OCI-LY7 (cell line): ENCODE data around the gene MERTK. TPM values are rescaled to one million over a fixed set of nuclear protein-coding genes. Genes with fewer than 3 reads are reported as not detected.

ENCODE experiments used
- BruUV-seq: library from RNA; stranded (reverse); fragments of 400-500 nt; replicated peaks from 2 replicates; lab custom pipeline; 2021; lab: Mats Ljungman, UMichigan
- CTCF ChIA-PET: fragments of 300-600 bp; sonication (Branson Sonifier 250); formaldehyde crosslinking; loops from one replicate; lab custom pipeline; 2022; ENCODE audit warnings: antibody characterized with exemption; ENCODE audit not compliant: unreplicated experiment; lab: Charles Lee
- POLR2A ChIA-PET: fragments of 300-600 bp; sonication (Branson Sonifier 250); formaldehyde crosslinking; loops from one replicate; lab custom pipeline; 2022; ENCODE audit warnings: antibody characterized with exemption; lab: Charles Lee
- DNase-seq: peaks from one replicate; pipeline ENCODE4 v3.0.0-alpha.2; 2015; ENCODE audit warnings: low spot score
- H2AFZ ChIP-seq: fragments of 200-600 bp; sonication (generic), shearing (Covaris generic); 2 replicates; pipeline ENCODE4 v1.6.1; 2014; ENCODE audit warnings: mild to moderate bottlenecking, antibody characterized with exemption, low read length, moderate library complexity
- H3K27ac ChIP-seq: fragments of 200-600 bp; sonication (generic); 2 replicates; pipeline ENCODE4 v1.5.1; 2014; ENCODE audit warnings: mixed run types, low read depth, mild to moderate bottlenecking, moderate library complexity, low read length, inconsistent platforms; ENCODE audit not compliant: poor library complexity, severe bottlenecking
- H3K36me3 ChIP-seq: fragments of 200-600 bp; sonication (generic); 2 replicates; pipeline ENCODE4 v1.6.1; 2014; ENCODE audit warnings: mild to moderate bottlenecking, antibody characterized with exemption, low read length, moderate library complexity, mixed read lengths; ENCODE audit not compliant: insufficient read depth
- H3K4me1 ChIP-seq: fragments of 200-600 bp; sonication (generic); 2 replicates; pipeline ENCODE4 v1.5.1; 2014; ENCODE audit warnings: mild to moderate bottlenecking, low read length; ENCODE audit not compliant: insufficient read depth, poor library complexity, severe bottlenecking
- H3K4me2 ChIP-seq: fragments of 200-600 bp; sonication (generic); 2 replicates; pipeline ENCODE4 v1.6.1; 2014; ENCODE audit warnings: mild to moderate bottlenecking, low read length
- H3K4me3 ChIP-seq: fragments of 200-600 bp; sonication (generic); 2 replicates; pipeline ENCODE4 v1.5.1; 2014; ENCODE audit warnings: mild to moderate bottlenecking, low read depth, low read length; ENCODE audit not compliant: poor library complexity, severe bottlenecking
- H3K79me2 ChIP-seq: fragments of 200-600 bp; sonication (generic); 2 replicates; pipeline ENCODE4 v1.6.1; 2016; ENCODE audit warnings: low read depth, mild to moderate bottlenecking, low read length, moderate library complexity, mixed read lengths; ENCODE audit not compliant: insufficient read depth
- H3K9me2 ChIP-seq: fragments of 200-600 bp; sonication (generic); 2 replicates; pipeline ENCODE4 v1.6.1; 2016; ENCODE audit warnings: mild to moderate bottlenecking, low read length, mixed read lengths; ENCODE audit not compliant: insufficient read depth
- H3K9me3 ChIP-seq: fragments of 200-600 bp; sonication (generic); 2 replicates; pipeline ENCODE4 v1.6.1; 2014; ENCODE audit warnings: mild to moderate bottlenecking, mixed run types, low read length, mixed read lengths
- H4K20me1 ChIP-seq: fragments of 200-600 bp; sonication (generic); 2 replicates; pipeline ENCODE4 v1.6.1; 2014; ENCODE audit warnings: mild to moderate bottlenecking, antibody characterized with exemption, low read length, moderate library complexity, mixed read lengths; ENCODE audit not compliant: insufficient read depth
- EZH2phosphoT487 ChIP-seq: fragments of 200-600 bp; sonication (generic); IDR thresholded peaks from 2 replicates; pipeline ENCODE4 v1.6.1; 2018; ENCODE audit warnings: low read depth, borderline replicate concordance, mild to moderate bottlenecking, mixed run types, antibody characterized with exemption, low read length, moderate library complexity, mixed read lengths
- intact Hi-C: fragments of 100-400 bp; cut with micrococcal nuclease; formaldehyde crosslinking; loops from one replicate; pipeline ENCODE4 v1.10.0; 2022; ENCODE audit not compliant: unreplicated experiment
- small RNA-seq: library from RNA; depleted of rRNA; stranded (forward); fragments of <200 nt; gene quantifications from one replicate; pipeline ENCODE3, GENCODE V24; 2014
- total RNA-seq, 2 experiments: library from RNA; depleted of rRNA in 1 of 2; stranded (reverse); fragments of >200 nt in 1 of 2; shearing (Covaris generic) in 1 of 2; gene quantifications; 2 replicates each; pipeline ENCODE4 v1.2.3, GENCODE V29; 2014 to 2022
- TF ChIP-seq, protein P1 (sequence below): fragments of 200-600 bp; sonication (generic); conservative IDR thresholded peaks from 2 replicates; pipeline ENCODE4 v1.5.1; 2014; ENCODE audit warnings: mild to moderate bottlenecking, antibody characterized with exemption, low read length, moderate library complexity, mixed read lengths

MERTK gene
- total RNA-seq, 2 experiments from 2014 or later: 0.38 TPM; not detected in 1

DNA sequence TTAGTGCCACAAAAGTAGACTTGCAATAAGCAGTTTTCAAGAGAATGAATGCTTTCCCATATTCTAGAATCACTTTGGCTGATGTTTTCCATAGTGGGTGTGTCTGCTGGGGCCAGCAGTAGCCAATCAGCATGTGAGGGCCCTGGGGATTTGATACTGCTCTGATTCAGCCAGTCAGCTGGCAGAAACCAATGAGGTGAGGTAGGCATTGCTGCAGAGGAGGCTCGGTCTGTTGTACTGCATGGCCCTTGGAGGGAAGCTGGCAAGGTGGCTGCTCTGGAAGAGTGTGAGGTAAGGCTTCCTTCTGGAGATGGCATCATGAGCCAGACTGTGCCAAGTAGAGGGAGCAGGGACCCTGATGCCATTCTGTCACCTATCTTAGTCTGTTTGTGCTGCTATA lies 179.4 kb downstream of the MERTK start:
- ChIA-PET CTCF (no interaction called here), POLR2A (no interaction called here)
- TF ChIP-seq EZH2phosphoT487: no peak
- TF ChIP-seq, protein P1, sequence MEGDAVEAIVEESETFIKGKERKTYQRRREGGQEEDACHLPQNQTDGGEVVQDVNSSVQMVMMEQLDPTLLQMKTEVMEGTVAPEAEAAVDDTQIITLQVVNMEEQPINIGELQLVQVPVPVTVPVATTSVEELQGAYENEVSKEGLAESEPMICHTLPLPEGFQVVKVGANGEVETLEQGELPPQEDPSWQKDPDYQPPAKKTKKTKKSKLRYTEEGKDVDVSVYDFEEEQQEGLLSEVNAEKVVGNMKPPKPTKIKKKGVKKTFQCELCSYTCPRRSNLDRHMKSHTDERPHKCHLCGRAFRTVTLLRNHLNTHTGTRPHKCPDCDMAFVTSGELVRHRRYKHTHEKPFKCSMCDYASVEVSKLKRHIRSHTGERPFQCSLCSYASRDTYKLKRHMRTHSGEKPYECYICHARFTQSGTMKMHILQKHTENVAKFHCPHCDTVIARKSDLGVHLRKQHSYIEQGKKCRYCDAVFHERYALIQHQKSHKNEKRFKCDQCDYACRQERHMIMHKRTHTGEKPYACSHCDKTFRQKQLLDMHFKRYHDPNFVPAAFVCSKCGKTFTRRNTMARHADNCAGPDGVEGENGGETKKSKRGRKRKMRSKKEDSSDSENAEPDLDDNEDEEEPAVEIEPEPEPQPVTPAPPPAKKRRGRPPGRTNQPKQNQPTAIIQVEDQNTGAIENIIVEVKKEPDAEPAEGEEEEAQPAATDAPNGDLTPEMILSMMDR: no peak
- H3K36me3 ChIP-seq: peaks cover 86% of the 10 kb centered on the region
- H3K79me2 ChIP-seq: peaks cover 11% of the 10 kb centered on the region; the same call in 1 of the 2 replicates
- H2AFZ ChIP-seq: no peak overlapping the region
- H3K9me2 ChIP-seq: no peaks in the 10 kb centered on the region
- intact Hi-C loops: no loop called here
- H3K4me2 ChIP-seq: no peak overlapping the region
- H3K4me3 ChIP-seq: no peak overlapping the region
- no peak for DNase-seq
- BruUV-seq: no TSS peak
- no peaks in the 10 kb centered on the region for H3K4me1 ChIP-seq
- no peak overlapping the region for H3K27ac ChIP-seq
- H3K9me3 ChIP-seq: 0 out of 2 replicates have a peak, but pooled peaks cover 5% of the 10 kb centered on the region
- no peaks in the 10 kb centered on the region for H4K20me1 ChIP-seq

Small RNA genes lying within 50 kb of the gene (small RNA-seq; reads per million reads assigned to genes)
- not detected for gene RN7SL297P

Other genes starting within 250 kb of the MERTK start
- gene ANAPC1, start 14.4 kb upstream of the MERTK start, total RNA-seq (2014; rRNA removed; shearing (Covaris generic)): 103 and 151 TPM in 2 replicates
- gene ANAPC1, start 14.4 kb upstream of the MERTK start, total RNA-seq (2022): 115 and 131 TPM in 2 replicates
- gene TMEM87B, start 156.7 kb downstream of the MERTK start, total RNA-seq (2014; rRNA removed; shearing (Covaris generic)): 9.1 and 13.9 TPM in 2 replicates
- 22.8 TPM in 2 replicates for gene TMEM87B, start 156.7 kb downstream of the MERTK start, total RNA-seq (2022)
- gene FBLN7, start 239.8 kb downstream of the MERTK start, total RNA-seq (2014; rRNA removed; shearing (Covaris generic)): not detected in 2 replicates
- 0.25 TPM in 1 of 2 replicates, not detected in the other for gene FBLN7, start 239.8 kb downstream of the MERTK start, total RNA-seq (2022)